ENCODE measurements around the gene NSUN6.
"Not testable (repeated sequence)": the region's sequence is repeated elsewhere in the genome, so short reads cannot be mapped to it uniquely, and the experiment has no call there.

Gene NSUN6

GRCh38 chr10:18659125-18659818, 7.9 kb upstream of the NSUN6 start, which contains the start of gene ARL5B:
Gene ARL5B, plus strand, starts transcription at chr10:18659431. Its CDS starts 207 bp downstream, at chr10:18659638.
- DNase-seq = peak; percentile 30

GRCh38 chr10:18658271-18659124, 7.1 kb upstream of the NSUN6 start:
- DNase-seq = no peak

- no peak for DNase-seq
Measured at GRCh38 chr10:18656724-18657123, 5.3 kb upstream of the NSUN6 start.

GRCh38 chr10:18653112-18653511, 1.7 kb upstream of the NSUN6 start:
- no peak for DNase-seq

- no peak for DNase-seq
Measured at GRCh38 chr10:18650404-18650997, 886 bp downstream of the NSUN6 start.

GRCh38 chr10:18649364-18649959, 1.9 kb downstream of the NSUN6 start:
- DNase-seq = no peak

- DNase-seq = no peak
Measured at GRCh38 chr10:18647945-18648344, 3.4 kb downstream of the NSUN6 start.

- DNase-seq = no peak
Measured at GRCh38 chr10:18647151-18647550, 4.2 kb downstream of the NSUN6 start.

GRCh38 chr10:18639719-18640118, 11.7 kb downstream of the NSUN6 start:
- not testable (repeated sequence) for DNase-seq

- DNase-seq = not testable (repeated sequence)
Measured at GRCh38 chr10:18637400-18637799, 14.0 kb downstream of the NSUN6 start.

- no peak for DNase-seq
Measured at GRCh38 chr10:18635995-18636394, 15.4 kb downstream of the NSUN6 start.

GRCh38 chr10:18632500-18632899, 18.9 kb downstream of the NSUN6 start:
- not testable (repeated sequence) for DNase-seq

- not testable (repeated sequence) for DNase-seq
Measured at GRCh38 chr10:18627452-18628018, 23.9 kb downstream of the NSUN6 start.

- DNase-seq = no peak
Measured at GRCh38 chr10:18625886-18626285, 25.5 kb downstream of the NSUN6 start.

GRCh38 chr10:18623671-18624070, 27.7 kb downstream of the NSUN6 start:
- not testable (repeated sequence) for DNase-seq

GRCh38 chr10:18620856-18621255, 30.5 kb downstream of the NSUN6 start:
- no peak for DNase-seq

GRCh38 chr10:18619016-18619415, 32.4 kb downstream of the NSUN6 start:
- DNase-seq = no peak

GRCh38 chr10:18616337-18616736, 35.0 kb downstream of the NSUN6 start:
- no peak for DNase-seq

- no peak for DNase-seq
Measured at GRCh38 chr10:18615618-18616017, 35.8 kb downstream of the NSUN6 start.

GRCh38 chr10:18611168-18611567, 40.2 kb downstream of the NSUN6 start:
- DNase-seq = no peak

- no peak for DNase-seq
Measured at GRCh38 chr10:18610517-18610916, 40.9 kb downstream of the NSUN6 start.

- no peak for DNase-seq
Measured at GRCh38 chr10:18608596-18608995, 42.8 kb downstream of the NSUN6 start.
